NCI-H460 (cell line): ENCODE measurements around the gene PDCD1LG2. TPM values are rescaled to one million over a fixed set of nuclear protein-coding genes. Genes with fewer than 3 reads are reported as not detected.
"Not testable (repeated sequence)": the region's sequence is repeated elsewhere in the genome, so short reads cannot be mapped to it uniquely, and the experiment has no call there.

Experiments used
- DNase-seq: peaks from one replicate; pipeline ENCODE4 v3.0.0-alpha.2; 2016; ENCODE audit warnings: low read depth; ENCODE audit errors: extremely low read depth
- total RNA-seq: library from RNA; depleted of rRNA; stranded (reverse); fragments of >200 nt; shearing (Covaris generic); gene quantifications from 2 replicates; pipeline ENCODE4 v1.2.3, GENCODE V29; 2014

PDCD1LG2 gene
- total RNA-seq, 1 experiment from 2014 or later, result 9.8 TPM

GRCh38 chr9:5563417-5563815 is 53.1 kb downstream of the PDCD1LG2 start:
- DNase-seq, result no peak

DNA sequence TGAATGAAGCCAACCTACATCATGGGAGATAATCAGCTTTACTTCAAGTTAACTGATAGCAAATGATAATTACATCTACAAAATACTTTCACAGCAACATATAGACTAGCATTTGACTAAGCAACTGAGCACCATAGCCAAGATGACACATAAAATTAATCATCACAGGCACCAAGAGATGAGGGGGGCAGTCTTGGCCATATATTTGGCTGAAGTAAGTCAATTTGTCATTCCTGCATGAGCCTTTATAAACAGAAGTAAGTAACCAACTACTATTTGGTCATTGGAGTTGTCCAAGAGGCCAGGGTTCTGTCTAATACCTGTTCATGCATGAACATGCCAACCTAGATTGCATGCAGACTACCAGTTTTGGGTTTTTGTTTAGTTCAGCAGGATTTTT is 53.6 kb downstream of the PDCD1LG2 start:
- no peak for DNase-seq

DNA sequence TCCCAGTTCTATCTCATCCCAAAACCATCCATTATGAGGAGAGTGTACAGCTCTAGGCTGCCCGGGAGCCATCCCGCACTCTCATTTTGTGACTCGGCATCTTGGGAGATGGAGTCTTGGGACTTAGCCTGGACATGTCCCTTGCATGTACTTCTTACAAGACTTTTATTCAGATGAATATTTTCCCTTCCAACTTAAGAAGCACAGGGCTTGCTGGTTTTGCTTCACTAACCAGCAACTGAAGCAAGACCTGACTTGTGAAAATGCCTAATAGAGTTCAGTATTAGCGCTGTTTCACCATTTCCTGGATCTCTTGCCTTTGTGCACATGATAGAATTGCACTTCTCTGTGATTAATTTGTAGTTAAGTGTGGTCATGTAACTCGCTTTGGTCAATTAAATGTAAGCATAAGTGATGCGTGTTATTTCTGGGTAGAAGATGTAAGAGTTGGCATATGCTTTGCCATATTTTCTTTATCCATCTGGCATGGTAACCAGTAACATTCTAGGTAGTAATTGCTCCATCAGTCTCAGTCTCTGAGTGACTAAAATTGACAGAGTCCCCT is 55.8 kb downstream of the PDCD1LG2 start:
- DNase-seq, result no peak

DNA sequence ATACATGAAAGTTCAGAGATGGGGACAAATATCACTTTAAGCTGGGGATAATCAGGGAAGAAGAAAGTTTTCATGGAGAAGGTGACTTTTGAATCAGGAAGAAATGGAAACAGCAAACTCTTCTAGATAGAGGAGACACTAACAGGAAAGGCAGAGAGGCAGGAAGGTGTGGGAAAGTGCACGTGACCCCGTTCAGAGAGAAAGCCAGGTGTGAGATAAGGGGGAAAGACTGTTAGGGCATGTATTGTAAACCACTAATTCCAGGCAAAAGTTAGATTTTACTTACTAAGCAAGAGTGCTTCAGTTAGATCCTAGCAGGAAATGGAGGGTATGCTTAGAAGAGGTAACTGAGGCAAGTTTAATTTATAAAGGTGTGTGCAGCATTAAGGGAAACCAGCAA is 58.5 kb downstream of the PDCD1LG2 start:
- no peak for DNase-seq

DNA sequence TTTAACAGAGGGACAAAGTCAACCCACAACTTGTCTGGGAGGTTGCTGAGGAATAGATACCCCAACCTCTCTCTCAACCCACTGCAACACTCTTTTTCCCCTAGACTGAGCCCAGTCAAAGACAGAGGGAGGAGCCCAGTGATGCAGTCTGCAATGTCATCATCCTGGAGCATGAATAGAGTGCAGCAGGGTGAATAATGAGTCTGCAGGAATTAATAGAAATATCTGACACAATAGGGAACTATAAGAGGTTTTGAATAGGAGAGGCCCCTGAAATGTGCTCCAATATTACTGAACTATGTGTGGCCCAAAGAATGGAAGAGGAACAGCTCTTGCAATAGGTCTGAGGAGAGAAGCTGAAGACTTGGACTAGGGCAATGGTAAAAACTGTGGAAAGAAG is 59.1 kb downstream of the PDCD1LG2 start:
- DNase-seq, result no peak

- no peak for DNase-seq
Observed at GRCh38 chr9:5569891-5570290, 59.6 kb downstream of the PDCD1LG2 start.

DNA sequence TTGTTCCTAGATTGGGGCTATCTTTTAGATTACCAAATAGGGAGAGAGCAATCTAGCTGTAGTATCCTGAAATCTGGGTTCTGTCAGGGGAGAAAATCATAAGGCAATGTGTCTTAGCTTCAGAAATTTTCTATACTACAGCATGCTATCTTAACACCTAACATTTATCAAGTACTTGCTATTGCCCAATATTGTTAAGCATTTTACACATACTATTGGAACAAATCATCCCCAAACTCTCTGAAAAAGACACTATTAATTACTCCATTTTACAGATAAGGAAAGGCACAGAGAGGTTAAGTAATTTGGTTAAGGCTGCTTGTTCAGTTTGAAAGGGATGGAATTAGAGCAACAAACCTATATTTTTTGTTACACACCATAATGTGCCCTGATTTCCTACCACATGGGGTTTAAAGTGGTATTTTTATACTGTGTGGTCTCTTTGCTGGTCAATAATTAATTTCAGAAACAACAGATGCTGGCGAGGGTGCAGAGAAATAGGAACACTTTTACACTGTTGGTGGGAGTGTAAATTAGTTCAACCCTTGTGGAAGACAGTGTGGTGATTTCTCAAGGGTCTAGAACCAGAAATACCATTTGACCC is 61.4 kb downstream of the PDCD1LG2 start:
- no peak for DNase-seq

GRCh38 chr9:5574097-5574496 is 63.8 kb downstream of the PDCD1LG2 start:
- no peak for DNase-seq

DNA sequence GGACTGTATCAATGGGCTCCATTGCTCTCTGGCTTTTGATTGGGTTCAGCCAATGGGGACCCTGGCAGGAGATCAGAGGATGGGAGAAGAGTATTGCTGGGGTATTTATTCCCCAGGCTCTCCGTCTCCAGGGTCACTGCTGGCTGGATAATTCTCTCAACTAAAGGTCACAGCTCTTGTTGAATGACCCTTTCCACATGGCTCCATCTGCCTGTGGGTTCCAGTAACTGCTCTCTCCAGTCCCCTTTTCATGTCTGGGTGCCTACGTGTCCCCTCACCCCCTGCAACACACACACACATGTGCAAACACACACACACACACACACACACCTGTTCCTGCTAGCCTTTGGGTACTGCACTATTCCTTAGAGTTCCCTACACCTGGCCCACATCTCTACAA is 64.7 kb downstream of the PDCD1LG2 start:
- no peak for DNase-seq

DNA sequence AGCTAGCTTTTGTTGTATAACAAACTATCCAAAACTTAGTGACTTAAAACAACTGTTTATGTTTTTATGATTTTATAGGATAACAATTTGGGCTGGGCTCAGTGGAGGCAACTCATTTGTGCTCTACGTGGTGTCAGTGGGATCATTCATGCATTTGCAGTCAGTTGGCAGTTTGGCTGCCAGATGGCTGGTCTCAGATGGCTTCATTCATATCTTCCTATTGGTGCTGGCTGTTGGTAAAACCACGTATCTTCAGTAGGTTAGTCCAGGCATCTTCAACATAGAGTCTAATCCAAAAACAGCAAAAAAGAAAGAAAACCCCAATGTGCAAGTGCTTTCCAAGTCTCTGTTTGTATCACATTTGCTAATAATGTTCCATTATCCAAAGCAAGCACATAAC is 66.9 kb downstream of the PDCD1LG2 start:
- DNase-seq, result no peak

DNA sequence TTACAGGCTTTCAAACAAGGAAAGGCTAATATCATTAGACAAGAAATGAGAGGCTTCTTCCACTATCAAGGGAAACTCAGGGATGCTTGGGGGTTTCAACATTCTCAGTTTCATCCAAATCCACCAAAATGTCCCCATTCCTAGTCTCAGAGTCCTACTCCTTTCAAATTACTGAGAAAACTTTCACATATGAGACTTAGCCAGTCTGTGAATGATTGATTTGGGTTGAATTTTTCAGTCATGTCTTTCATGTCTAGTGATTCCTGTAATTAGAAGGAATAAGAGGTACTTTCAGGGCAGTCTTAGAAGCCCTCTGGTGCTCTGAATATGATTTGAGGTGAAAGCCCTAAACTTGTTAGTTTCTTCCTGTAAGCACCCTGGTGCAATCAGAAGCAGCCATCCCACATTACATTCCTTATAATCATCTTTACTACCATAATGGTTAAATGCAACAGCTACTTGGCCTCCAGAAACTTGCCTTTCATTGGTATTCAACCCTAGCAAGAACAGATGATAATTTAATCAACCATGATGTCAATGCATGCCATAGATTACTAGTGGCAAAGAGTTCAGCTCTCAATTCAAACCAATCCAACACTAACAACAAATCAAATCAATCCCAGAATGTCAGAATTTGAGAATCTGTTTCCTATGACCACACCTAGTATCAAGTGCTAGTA is 67.8 kb downstream of the PDCD1LG2 start:
- no peak for DNase-seq

GRCh38 chr9:5578698-5579085 is 68.4 kb downstream of the PDCD1LG2 start:
- DNase-seq, result no peak

GRCh38 chr9:5579881-5580280 is 69.5 kb downstream of the PDCD1LG2 start:
- DNase-seq, result no peak

DNA sequence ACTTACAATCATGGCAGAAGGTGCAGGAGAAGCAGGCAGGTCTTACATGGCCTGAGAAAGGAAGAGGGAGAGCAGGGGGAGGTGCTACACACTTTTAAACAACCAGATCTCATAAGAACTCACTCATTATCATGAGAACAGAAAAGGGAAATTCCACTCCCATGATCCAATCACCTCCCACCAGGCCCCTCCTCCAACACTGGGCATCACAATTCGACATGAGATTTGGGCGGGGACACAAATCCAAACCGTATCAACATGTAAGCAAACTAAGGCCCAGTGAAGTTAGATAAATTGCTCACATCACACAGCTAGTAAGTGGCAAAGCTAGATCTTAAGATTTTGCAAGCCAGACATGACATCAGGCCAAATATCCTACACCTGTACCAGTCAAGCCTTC is 70.3 kb downstream of the PDCD1LG2 start:
- no peak for DNase-seq

DNA sequence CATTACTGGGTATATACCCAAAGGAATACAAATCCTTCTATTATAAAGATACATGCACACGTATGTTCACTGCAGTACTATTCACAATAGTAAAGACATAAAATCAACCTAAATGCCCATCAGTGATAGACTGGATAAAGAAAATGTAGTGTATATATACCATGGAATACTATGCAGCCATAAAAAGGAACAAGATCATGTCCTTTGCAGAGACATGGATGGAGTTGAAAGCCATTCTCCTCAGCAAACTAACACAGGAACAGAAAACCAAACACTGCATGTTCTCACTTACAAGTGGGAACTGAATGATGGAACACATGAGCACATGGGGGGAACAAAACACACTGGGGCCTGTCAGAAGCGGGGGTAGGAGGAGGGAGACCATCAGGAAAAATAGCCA is 71.4 kb downstream of the PDCD1LG2 start:
- DNase-seq, result not testable (repeated sequence)

DNA sequence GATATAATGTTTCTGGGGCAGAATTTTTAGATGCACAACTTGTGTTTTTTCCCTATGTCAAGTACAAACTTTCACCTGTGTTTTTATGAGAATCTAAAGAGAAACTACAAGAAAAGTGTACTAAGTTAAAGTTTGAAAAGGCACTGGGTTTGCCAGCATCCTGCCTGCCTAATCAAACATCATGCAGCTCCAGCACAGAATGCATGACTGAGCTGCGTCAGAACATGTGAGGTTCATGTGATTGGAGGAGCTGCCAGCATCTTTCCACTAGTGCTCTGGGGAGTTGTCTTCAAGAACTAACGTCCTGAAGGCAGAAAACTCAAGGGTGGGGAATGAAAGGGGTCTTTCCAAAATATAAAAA is 72.5 kb downstream of the PDCD1LG2 start:
- no peak for DNase-seq

DNA sequence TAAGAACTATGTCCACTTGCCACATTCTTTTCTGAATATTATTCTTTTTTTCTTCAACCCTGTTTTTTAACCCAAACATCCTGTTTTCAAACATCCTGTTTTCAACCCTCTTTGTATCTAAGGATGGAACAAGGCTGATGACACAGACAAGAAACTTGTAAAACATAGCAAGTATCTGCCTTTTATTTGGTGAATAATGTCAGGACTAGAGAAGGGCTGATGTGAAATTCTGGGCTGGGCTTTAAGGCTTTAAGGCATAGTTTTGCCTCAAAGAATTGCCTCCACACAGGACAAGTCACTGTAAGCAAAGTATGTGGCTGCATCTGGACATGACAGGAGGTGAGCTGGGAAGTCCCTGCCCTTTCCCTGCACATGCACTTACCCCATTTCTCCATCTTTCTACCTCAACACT is 76.1 kb downstream of the PDCD1LG2 start:
- no peak for DNase-seq

DNA sequence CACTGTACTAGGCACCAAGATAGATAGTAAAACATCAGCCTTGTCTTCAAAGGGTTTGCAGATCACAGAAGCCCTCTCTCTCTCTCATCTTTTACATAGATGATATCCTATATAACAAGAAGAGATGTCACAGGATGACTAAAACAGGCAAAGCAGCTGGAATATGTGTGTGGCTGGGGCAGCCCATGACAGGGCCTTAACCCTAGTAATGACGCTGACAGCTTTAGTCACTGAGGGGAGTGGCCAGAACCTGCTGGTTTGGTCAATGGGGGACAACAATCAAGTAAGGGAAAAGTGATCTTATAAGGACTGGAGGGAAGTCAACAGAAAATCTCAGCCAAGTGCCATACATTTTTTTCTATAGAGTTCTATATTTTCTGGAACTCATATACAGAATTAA is 76.7 kb downstream of the PDCD1LG2 start:
- no peak for DNase-seq

DNA sequence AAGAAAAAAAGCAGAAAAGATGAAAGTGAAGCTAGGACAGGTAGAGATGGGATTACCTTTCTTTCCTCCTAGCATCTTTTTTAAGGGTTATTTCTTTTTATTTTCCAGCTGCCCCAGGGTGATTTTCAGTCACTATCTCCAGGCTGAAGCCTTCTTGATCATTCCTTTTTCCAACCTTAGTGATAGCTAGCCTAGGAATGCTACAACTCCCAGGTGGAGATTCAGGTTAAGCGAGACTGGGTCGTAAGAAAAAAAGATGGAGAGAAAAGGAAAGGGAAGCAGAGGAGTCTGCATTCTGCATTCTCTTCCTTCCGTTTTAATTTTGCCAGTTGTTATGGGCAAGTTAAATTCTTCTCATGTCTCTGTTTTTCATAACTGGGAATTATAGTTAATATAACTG is 81.9 kb downstream of the PDCD1LG2 start:
- DNase-seq, result no peak

- no peak for DNase-seq
Observed at GRCh38 chr9:5592904-5593303, 82.6 kb downstream of the PDCD1LG2 start.

- no peak for DNase-seq
Observed at GRCh38 chr9:5593904-5594303, 83.6 kb downstream of the PDCD1LG2 start.

- DNase-seq, result no peak
Observed at GRCh38 chr9:5596173-5596572, 85.8 kb downstream of the PDCD1LG2 start.
